ENCODE results near the gene APC.

DNA sequence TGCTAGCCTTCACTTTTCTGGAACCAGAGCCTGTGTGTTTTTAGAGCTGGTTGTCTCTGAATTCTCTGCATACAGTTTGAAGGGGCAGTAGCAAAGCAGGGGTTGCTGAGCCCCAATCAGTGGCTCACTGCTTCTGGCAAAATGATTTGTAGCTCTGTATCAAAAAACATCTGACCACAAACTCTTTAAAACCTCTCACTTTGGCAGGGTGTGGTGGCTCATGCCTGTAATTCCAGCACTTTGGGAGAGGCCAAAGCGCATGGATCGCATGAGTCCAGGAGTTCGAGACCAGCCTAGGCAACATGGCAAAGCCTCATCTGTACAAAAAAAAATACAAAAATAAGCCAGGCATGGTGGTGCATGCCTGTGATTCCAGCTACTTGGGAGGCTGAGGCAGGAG lies 28.3 kb upstream of the APC start:
- no peak for TF ChIP-seq YY1 (IDR thresholded peaks at IDR 0.05; ENCODE audit: insufficient read depth, insufficient replicate concordance, low read depth, low read length)
- no peak for TF ChIP-seq CHD2 (IDR thresholded peaks at IDR 0.05; ENCODE audit: low read depth, low read length)
- no peak for TF ChIP-seq ZNF652 (CRISPR knock-in tag; IDR thresholded peaks at IDR 0.05; ENCODE audit: borderline replicate concordance, low read depth)
- TF ChIP-seq, protein P1, sequence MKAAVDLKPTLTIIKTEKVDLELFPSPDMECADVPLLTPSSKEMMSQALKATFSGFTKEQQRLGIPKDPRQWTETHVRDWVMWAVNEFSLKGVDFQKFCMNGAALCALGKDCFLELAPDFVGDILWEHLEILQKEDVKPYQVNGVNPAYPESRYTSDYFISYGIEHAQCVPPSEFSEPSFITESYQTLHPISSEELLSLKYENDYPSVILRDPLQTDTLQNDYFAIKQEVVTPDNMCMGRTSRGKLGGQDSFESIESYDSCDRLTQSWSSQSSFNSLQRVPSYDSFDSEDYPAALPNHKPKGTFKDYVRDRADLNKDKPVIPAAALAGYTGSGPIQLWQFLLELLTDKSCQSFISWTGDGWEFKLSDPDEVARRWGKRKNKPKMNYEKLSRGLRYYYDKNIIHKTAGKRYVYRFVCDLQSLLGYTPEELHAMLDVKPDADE (CRISPR knock-in tag; IDR thresholded peaks at IDR 0.05): no peak
- TF ChIP-seq, protein P2, sequence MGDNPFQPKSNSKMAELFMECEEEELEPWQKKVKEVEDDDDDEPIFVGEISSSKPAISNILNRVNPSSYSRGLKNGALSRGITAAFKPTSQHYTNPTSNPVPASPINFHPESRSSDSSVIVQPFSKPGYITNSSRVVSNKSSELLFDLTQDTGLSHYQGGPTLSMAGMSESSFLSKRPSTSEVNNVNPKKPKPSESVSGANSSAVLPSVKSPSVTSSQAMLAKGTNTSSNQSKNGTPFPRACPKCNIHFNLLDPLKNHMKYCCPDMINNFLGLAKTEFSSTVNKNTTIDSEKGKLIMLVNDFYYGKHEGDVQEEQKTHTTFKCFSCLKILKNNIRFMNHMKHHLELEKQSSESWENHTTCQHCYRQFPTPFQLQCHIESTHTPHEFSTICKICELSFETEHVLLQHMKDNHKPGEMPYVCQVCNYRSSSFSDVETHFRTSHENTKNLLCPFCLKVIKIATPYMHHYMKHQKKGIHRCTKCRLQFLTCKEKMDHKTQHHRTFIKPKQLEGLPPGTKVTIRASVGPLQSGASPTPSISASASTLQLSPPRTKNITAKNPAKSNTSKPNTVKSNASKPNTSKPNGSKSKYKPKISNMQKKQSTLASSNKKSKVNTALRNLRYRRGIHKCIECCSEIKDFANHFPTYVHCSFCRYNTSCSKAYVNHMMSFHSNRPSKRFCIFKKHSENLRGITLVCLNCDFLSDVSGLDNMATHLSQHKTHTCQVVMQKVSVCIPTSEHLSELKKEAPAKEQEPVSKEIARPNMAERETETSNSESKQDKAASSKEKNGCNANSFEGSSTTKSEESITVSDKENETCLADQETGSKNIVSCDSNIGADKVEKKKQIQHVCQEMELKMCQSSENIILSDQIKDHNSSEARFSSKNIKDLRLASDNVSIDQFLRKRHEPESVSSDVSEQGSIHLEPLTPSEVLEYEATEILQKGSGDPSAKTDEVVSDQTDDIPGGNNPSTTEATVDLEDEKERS (CRISPR knock-in tag; IDR thresholded peaks at IDR 0.05): no peak
- no peak for TF ChIP-seq EZH2 (conservative IDR thresholded peaks at IDR 0.05; ENCODE audit: low read depth, low read length)
- TF ChIP-seq, protein P3, sequence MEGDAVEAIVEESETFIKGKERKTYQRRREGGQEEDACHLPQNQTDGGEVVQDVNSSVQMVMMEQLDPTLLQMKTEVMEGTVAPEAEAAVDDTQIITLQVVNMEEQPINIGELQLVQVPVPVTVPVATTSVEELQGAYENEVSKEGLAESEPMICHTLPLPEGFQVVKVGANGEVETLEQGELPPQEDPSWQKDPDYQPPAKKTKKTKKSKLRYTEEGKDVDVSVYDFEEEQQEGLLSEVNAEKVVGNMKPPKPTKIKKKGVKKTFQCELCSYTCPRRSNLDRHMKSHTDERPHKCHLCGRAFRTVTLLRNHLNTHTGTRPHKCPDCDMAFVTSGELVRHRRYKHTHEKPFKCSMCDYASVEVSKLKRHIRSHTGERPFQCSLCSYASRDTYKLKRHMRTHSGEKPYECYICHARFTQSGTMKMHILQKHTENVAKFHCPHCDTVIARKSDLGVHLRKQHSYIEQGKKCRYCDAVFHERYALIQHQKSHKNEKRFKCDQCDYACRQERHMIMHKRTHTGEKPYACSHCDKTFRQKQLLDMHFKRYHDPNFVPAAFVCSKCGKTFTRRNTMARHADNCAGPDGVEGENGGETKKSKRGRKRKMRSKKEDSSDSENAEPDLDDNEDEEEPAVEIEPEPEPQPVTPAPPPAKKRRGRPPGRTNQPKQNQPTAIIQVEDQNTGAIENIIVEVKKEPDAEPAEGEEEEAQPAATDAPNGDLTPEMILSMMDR (CRISPR knock-in tag; IDR thresholded peaks at IDR 0.05): no peak
- no peak for TF ChIP-seq ZNF234 (CRISPR knock-in tag; conservative IDR thresholded peaks at IDR 0.05)
- TF ChIP-seq, protein P4, sequence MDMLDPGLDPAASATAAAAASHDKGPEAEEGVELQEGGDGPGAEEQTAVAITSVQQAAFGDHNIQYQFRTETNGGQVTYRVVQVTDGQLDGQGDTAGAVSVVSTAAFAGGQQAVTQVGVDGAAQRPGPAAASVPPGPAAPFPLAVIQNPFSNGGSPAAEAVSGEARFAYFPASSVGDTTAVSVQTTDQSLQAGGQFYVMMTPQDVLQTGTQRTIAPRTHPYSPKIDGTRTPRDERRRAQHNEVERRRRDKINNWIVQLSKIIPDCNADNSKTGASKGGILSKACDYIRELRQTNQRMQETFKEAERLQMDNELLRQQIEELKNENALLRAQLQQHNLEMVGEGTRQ (IDR thresholded peaks at IDR 0.05; ENCODE audit: low read depth, low read length): no peak
- TF ChIP-seq, protein P4 (CRISPR knock-in tag; IDR thresholded peaks at IDR 0.05; ENCODE audit: borderline replicate concordance): no peak
- TF ChIP-seq ZNF441 (CRISPR knock-in tag; IDR thresholded peaks at IDR 0.05; ENCODE audit: borderline replicate concordance): no peak
